ENCODE data around the gene CD40LG. TPM values are rescaled to one million over a fixed set of nuclear protein-coding genes. Genes with fewer than 3 reads are reported as not detected.

CD40LG gene
- total RNA-seq, 6 donors from 2014 or later: 0.60 to 1.1 (median 0.70) TPM; not detected in 2

DNA sequence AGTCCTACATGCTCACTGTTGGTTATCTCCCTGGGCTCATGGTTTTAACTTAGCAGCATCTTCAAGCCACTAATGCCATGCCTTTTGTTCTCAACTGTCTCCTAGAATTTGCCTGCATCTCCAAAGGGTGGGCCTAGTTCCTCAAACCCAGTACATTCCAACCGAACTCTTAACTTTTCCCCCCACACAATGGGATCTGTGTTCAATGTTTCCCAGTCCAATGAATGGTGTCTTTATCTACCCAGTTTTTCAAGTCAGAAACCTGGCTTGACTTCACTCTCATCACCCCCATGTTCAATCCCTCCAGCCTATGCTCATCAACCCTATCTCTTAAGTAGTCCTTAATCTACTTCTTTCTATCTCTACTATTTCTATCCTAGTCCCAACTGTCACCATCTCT is 12.9 kb downstream of the CD40LG start:
- 67 to 100% methylated on average over 1 of the region's 1 CpG for WGBS, 2 donors

GRCh38 chrX:136662104-136662503 is 14.1 kb downstream of the CD40LG start:
- no peak for DNase-seq
- Histone ChIP-seq H3K4me3 (no peak overlapping the region), H3K36me3 (peaks cover 0 to 19% (median 4%) of the 10 kb centered on the region in 4 donors), H3K9me3 (peaks cover 0 to 7% (median 0%) of the 10 kb centered on the region in 4 donors), H3K27me3 (no peaks in the 10 kb centered on the region), H3K27ac (no peak overlapping the region), H3K4me1 (no peaks in the 10 kb centered on the region)
- TF ChIP-seq POLR2AphosphoS5 (IDR thresholded peaks at IDR 0.05) (no peak), CTCF (IDR thresholded peaks at IDR 0.05) (no peak), EP300 (IDR thresholded peaks at IDR 0.05) (no peak), POLR2A (IDR thresholded peaks at IDR 0.05) (no peak)
- 30 to 54% methylated on average over 2 of the region's 2 CpGs for WGBS, 2 donors
- ATAC-seq (ENCODE audit: low FRiP score in 2 of 2): no peak

More for the DNA sequence above, 12.9 kb downstream of the CD40LG start:
- Histone ChIP-seq H3K27me3 (no peaks in the 10 kb centered on the region), H3K36me3 (peaks cover 0 to 13% (median 0%) of the 10 kb centered on the region in 4 donors), H3K4me1 (no peaks in the 10 kb centered on the region), H3K4me3 (no peak overlapping the region), H3K27ac (no peak overlapping the region), H3K9me3 (peaks cover 0 to 7% (median 0%) of the 10 kb centered on the region in 4 donors)
- no peak for DNase-seq
- no peak for TF ChIP-seq CTCF (IDR thresholded peaks at IDR 0.05)
- TF ChIP-seq POLR2A (IDR thresholded peaks at IDR 0.05): no peak
- no peak for TF ChIP-seq POLR2AphosphoS5 (IDR thresholded peaks at IDR 0.05)
- TF ChIP-seq EP300 (IDR thresholded peaks at IDR 0.05): no peak
- no peak for ATAC-seq (ENCODE audit: low FRiP score in 2 of 2)

DNA sequence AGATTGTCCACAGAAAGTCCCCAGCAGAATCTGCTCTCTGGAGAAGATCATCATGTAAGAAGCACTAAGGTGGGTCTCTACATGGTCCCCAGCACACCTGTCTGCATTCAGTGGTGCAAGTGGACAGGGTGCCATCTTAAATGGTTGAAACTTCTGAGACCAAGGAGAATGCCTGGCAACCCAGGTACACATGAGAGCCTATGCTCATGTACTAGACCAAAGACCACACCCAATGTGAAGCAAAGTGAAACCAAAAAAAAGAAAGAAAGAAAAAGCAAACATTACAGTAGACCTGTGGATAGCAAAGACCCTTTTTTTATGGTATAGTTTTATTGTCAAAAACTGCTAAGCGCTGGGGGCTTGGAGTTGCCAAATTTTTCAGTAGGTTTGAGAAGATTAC is 15.0 kb downstream of the CD40LG start:
- no peaks in the 10 kb centered on the region for H3K27me3 ChIP-seq

GRCh38 chrX:136665258-136665900 is 17.4 kb downstream of the CD40LG start:
- H3K27ac ChIP-seq: peak overlapping the region in 1 of 4 donors; percentile 27
- H3K9me3 ChIP-seq: peaks cover 0 to 7% (median 0%) of the 10 kb centered on the region in 4 donors
- 64 to 76% methylated on average over 4 to 6 of the region's 6 CpGs for WGBS, 2 donors
- H3K4me1 ChIP-seq: no peaks in the 10 kb centered on the region
- no peaks in the 10 kb centered on the region for H3K27me3 ChIP-seq
- H3K4me3 ChIP-seq: no peak overlapping the region
- DNase-seq: no peak
- peaks cover 0 to 49% (median 4%) of the 10 kb centered on the region in 4 donors for H3K36me3 ChIP-seq
- no peak for ATAC-seq (ENCODE audit: low FRiP score in 2 of 2)
- TF ChIP-seq EP300 (IDR thresholded peaks at IDR 0.05) (no peak), CTCF (IDR thresholded peaks at IDR 0.05) (no peak), POLR2AphosphoS5 (IDR thresholded peaks at IDR 0.05) (no peak), POLR2A (IDR thresholded peaks at IDR 0.05) (no peak)

More for the DNA sequence above, 15.0 kb downstream of the CD40LG start:
- Histone ChIP-seq H3K4me3 (no peak overlapping the region), H3K4me1 (no peaks in the 10 kb centered on the region), H3K9me3 (peaks cover 0 to 7% (median 0%) of the 10 kb centered on the region in 4 donors), H3K27ac (no peak overlapping the region), H3K36me3 (peaks cover 0 to 28% (median 4%) of the 10 kb centered on the region in 4 donors)
- DNase-seq: no peak
- WGBS, 2 donors: 92 to 93% methylated on average over 1 of the region's 1 CpG
- ATAC-seq (ENCODE audit: low FRiP score in 2 of 2): no peak
- no peak for TF ChIP-seq CTCF (IDR thresholded peaks at IDR 0.05)
- no peak for TF ChIP-seq POLR2A (IDR thresholded peaks at IDR 0.05)
- no peak for TF ChIP-seq EP300 (IDR thresholded peaks at IDR 0.05)
- TF ChIP-seq POLR2AphosphoS5 (IDR thresholded peaks at IDR 0.05): no peak

- Histone ChIP-seq H3K9me3 (peaks cover 0 to 7% (median 0%) of the 10 kb centered on the region in 4 donors), H3K27ac (no peak overlapping the region), H3K36me3 (peaks cover 0 to 49% (median 4%) of the 10 kb centered on the region in 4 donors), H3K27me3 (no peaks in the 10 kb centered on the region), H3K4me1 (no peaks in the 10 kb centered on the region), H3K4me3 (no peak overlapping the region)
- DNase-seq (no peak), ATAC-seq (ENCODE audit: low FRiP score in 2 of 2) (no peak)
- WGBS, 2 donors: 44 to 50% methylated on average over 1 of the region's 1 CpG
- TF ChIP-seq POLR2A (IDR thresholded peaks at IDR 0.05): no peak
- TF ChIP-seq EP300 (IDR thresholded peaks at IDR 0.05): no peak
- TF ChIP-seq CTCF (IDR thresholded peaks at IDR 0.05): no peak
- TF ChIP-seq POLR2AphosphoS5 (IDR thresholded peaks at IDR 0.05): no peak
Measured at GRCh38 chrX:136666088-136666487, 18.1 kb downstream of the CD40LG start.
